ENCODE data around the gene ABHD13.
"Not testable (repeated sequence)": the region's sequence is repeated elsewhere in the genome, so short reads cannot be mapped to it uniquely, and the experiment has no call there.

ABHD13 gene

GRCh38 chr13:108223687-108224503 is 5.7 kb downstream of the ABHD13 start:
- in situ Hi-C loops (cut with MboI; ENCODE audit: low sequenced_read_pairs), result no loop called here

- in situ Hi-C loops (cut with MboI; ENCODE audit: low sequenced_read_pairs), result no loop called here
Observed at GRCh38 chr13:108225440-108225839, 7.2 kb downstream of the ABHD13 start.

- in situ Hi-C loops (cut with MboI; ENCODE audit: low sequenced_read_pairs), result no loop called here
Observed at GRCh38 chr13:108226184-108226583, 8.0 kb downstream of the ABHD13 start.

- in situ Hi-C loops (cut with MboI; ENCODE audit: low sequenced_read_pairs), result no loop called here
Observed at GRCh38 chr13:108227651-108228272, 9.6 kb downstream of the ABHD13 start.

GRCh38 chr13:108230377-108230776 is 12.2 kb downstream of the ABHD13 start:
- in situ Hi-C loops (cut with MboI; ENCODE audit: low sequenced_read_pairs), result no loop called here

GRCh38 chr13:108249150-108249549 is 31.0 kb downstream of the ABHD13 start:
- in situ Hi-C loops (cut with MboI; ENCODE audit: low sequenced_read_pairs), result no loop called here

- in situ Hi-C loops (cut with MboI; ENCODE audit: low sequenced_read_pairs), result no loop called here
Observed at GRCh38 chr13:108257248-108257647, 39.1 kb downstream of the ABHD13 start.

- in situ Hi-C loops (cut with MboI; ENCODE audit: low sequenced_read_pairs), result no loop called here
Observed at GRCh38 chr13:108263621-108264355, 45.6 kb downstream of the ABHD13 start.

- in situ Hi-C loops (cut with MboI; ENCODE audit: low sequenced_read_pairs), result no loop called here
Observed at GRCh38 chr13:108266321-108266990, 48.3 kb downstream of the ABHD13 start.

GRCh38 chr13:108267347-108267746 is 49.2 kb downstream of the ABHD13 start:
- in situ Hi-C loops (cut with MboI; ENCODE audit: low sequenced_read_pairs), result no loop called here

GRCh38 chr13:108267855-108268254 is 49.7 kb downstream of the ABHD13 start:
- in situ Hi-C loops (cut with MboI; ENCODE audit: low sequenced_read_pairs), result not testable (repeated sequence)

GRCh38 chr13:108268466-108269112 is 50.4 kb downstream of the ABHD13 start:
- in situ Hi-C loops (cut with MboI; ENCODE audit: low sequenced_read_pairs), result no loop called here

GRCh38 chr13:108269601-108270328 is 51.6 kb downstream of the ABHD13 start, which contains the start of gene TNFSF13B:
TSS of gene TNFSF13B (plus strand) at chr13:108269718. CDS start at chr13:108269896, 178 bp downstream.
- in situ Hi-C loops (cut with MboI; ENCODE audit: low sequenced_read_pairs), result no loop called here

GRCh38 chr13:108270442-108270841 is 52.2 kb downstream of the ABHD13 start:
- in situ Hi-C loops (cut with MboI; ENCODE audit: low sequenced_read_pairs), result no loop called here

- in situ Hi-C loops (cut with MboI; ENCODE audit: low sequenced_read_pairs), result no loop called here
Observed at GRCh38 chr13:108272333-108272732, 54.1 kb downstream of the ABHD13 start.

- in situ Hi-C loops (cut with MboI; ENCODE audit: low sequenced_read_pairs), result no loop called here
Observed at GRCh38 chr13:108273429-108274118, 55.4 kb downstream of the ABHD13 start.

- in situ Hi-C loops (cut with MboI; ENCODE audit: low sequenced_read_pairs), result no loop called here
Observed at GRCh38 chr13:108274718-108275117, 56.5 kb downstream of the ABHD13 start.

- in situ Hi-C loops (cut with MboI; ENCODE audit: low sequenced_read_pairs), result no loop called here
Observed at GRCh38 chr13:108276060-108276459, 57.9 kb downstream of the ABHD13 start.

GRCh38 chr13:108278466-108278865 is 60.3 kb downstream of the ABHD13 start:
- in situ Hi-C loops (cut with MboI; ENCODE audit: low sequenced_read_pairs), result no loop called here

All from HL-60/S4 (cell line).